Body of pancreas (tissue), 4 donors: ENCODE results near the gene DHX36.

Experiments used
- CTCF ChIP-seq, 7 experiments: fragments of 450-650 bp in 4 of 7; fragments of 200-600 bp in 3 of 7; sonication (generic) in 3 of 7; IDR thresholded peaks; one replicate each; pipeline ENCODE4 v1.5.1; 2016 to 2019; ENCODE audit warnings: antibody characterized with exemption in 7 of 7
- POLR2A ChIP-seq, 3 donors: fragments of 450-650 bp; IDR thresholded peaks; one replicate each; pipeline ENCODE4 v1.6.1; 2016; ENCODE audit warnings: antibody characterized with exemption in 3 of 3, mild to moderate bottlenecking in 2 of 3

GRCh38 chr3:154252759-154253638 is 71.3 kb downstream of the DHX36 start:
- TF ChIP-seq CTCF (IDR thresholded peaks at IDR 0.05) (peak; percentile 69 to 97 (median 93)), POLR2A (IDR thresholded peaks at IDR 0.05) (no peak)
